Left ventricle myocardium inferior (tissue), 1 donor: ENCODE measurements around the gene DCTD. TPM values are rescaled to one million over a fixed set of nuclear protein-coding genes. Genes with fewer than 3 reads are reported as not detected.

ENCODE experiments used
- DNase-seq: peaks from one replicate; pipeline ENCODE4 v3.0.0-alpha.2; 2020
- H3K27ac ChIP-seq: fragments of 200-600 bp; replicated peaks from 2 replicates; pipeline ENCODE4 v1.8.0; 2021
- H3K27me3 ChIP-seq: fragments of 200-600 bp; 2 replicates; pipeline ENCODE4 v1.8.0; 2021; ENCODE audit warnings: low read depth
- H3K36me3 ChIP-seq: fragments of 200-600 bp; 2 replicates; pipeline ENCODE4 v1.8.0; 2021
- H3K4me1 ChIP-seq: fragments of 200-600 bp; 2 replicates; pipeline ENCODE4 v1.8.0; 2021
- H3K4me3 ChIP-seq: fragments of 200-600 bp; 2 replicates; pipeline ENCODE4 v1.8.0; 2021; ENCODE audit warnings: mild to moderate bottlenecking, moderate library complexity
- H3K9me3 ChIP-seq: fragments of 200-600 bp; replicated peaks from 2 replicates; pipeline ENCODE4 v1.8.0; 2021
- intact Hi-C: fragments of 100-400 bp; cut with micrococcal nuclease; formaldehyde crosslinking; loops from one replicate; pipeline ENCODE4 v1.11.0; 2022
- total RNA-seq: library from RNA; stranded (reverse); fragmentation: NEBNext Ultra II Directional; extraction: Animal tissue kit (Norgen Biotek cat#: 25700); gene quantifications from one replicate; pipeline ENCODE4 v1.2.1, GENCODE V29; 2021
- TF ChIP-seq, protein P1 (sequence below): fragments of 200-600 bp; IDR thresholded peaks from 2 replicates; pipeline ENCODE4 v1.8.0; 2021; ENCODE audit warnings: antibody characterized with exemption, mild to moderate bottlenecking, borderline replicate concordance
- donor health status: DM: no; HTN: yes; CAD: no; lungs with severe emphysema.

The DCTD gene
- total RNA-seq, 1 donor from 2014 or later = 44.2 TPM

DNA sequence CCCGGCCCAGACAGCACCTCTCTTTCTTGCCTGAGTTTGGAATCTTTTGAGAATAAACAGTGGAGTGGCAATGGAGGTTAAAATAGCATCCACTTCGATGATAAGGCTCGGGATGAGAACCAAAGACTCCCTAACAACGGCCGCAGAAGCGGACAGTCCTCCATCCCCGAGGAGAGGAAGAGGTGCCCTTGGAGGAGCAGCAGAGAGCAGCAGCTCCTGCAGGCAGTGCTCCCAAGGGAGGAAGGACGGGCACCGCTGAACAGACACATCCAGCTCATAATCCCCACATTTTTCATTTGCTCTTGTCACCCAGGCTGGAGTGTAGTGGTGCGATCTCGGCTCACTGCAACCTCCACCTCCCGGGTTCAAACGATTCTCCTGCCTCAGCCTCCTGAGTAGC lies 61.3 kb downstream of the DCTD start:
- intact Hi-C loops = no loop called here
- no peaks in the 10 kb centered on the region for H3K27me3 ChIP-seq
- no peak for DNase-seq
- TF ChIP-seq, protein P1, sequence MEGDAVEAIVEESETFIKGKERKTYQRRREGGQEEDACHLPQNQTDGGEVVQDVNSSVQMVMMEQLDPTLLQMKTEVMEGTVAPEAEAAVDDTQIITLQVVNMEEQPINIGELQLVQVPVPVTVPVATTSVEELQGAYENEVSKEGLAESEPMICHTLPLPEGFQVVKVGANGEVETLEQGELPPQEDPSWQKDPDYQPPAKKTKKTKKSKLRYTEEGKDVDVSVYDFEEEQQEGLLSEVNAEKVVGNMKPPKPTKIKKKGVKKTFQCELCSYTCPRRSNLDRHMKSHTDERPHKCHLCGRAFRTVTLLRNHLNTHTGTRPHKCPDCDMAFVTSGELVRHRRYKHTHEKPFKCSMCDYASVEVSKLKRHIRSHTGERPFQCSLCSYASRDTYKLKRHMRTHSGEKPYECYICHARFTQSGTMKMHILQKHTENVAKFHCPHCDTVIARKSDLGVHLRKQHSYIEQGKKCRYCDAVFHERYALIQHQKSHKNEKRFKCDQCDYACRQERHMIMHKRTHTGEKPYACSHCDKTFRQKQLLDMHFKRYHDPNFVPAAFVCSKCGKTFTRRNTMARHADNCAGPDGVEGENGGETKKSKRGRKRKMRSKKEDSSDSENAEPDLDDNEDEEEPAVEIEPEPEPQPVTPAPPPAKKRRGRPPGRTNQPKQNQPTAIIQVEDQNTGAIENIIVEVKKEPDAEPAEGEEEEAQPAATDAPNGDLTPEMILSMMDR = no peak
- no peaks in the 10 kb centered on the region for H3K36me3 ChIP-seq
- H3K9me3 ChIP-seq = peaks cover 28% of the 10 kb centered on the region
- no peaks in the 10 kb centered on the region for H3K4me1 ChIP-seq
- H3K27ac ChIP-seq = no peak overlapping the region
- H3K4me3 ChIP-seq = no peak overlapping the region

DNA sequence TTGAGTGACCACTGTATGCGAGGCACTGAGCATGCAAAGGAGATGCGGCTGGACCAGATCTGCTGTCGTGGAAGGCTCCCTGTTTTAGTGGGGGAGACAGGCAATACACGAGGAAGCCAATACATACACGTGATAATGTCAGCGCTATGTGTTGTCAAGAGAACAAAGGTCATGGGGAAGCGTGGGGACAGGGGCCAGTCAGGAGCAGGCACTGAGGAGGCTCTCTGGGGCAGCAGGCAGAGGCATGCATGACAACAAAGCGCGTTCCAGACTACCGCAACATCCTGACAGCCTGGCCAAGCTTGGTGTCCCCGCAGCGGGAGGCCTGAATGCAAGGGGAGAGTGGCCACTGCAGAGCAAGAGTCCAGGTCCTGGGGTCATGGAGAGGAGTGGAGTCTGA lies 61.9 kb downstream of the DCTD start:
- H3K4me1 ChIP-seq = no peaks in the 10 kb centered on the region
- H3K27ac ChIP-seq = no peak overlapping the region
- H3K36me3 ChIP-seq = no peaks in the 10 kb centered on the region
- TF ChIP-seq, protein P1 = no peak
- H3K9me3 ChIP-seq = peaks cover 25% of the 10 kb centered on the region
- DNase-seq = no peak
- no peak overlapping the region for H3K4me3 ChIP-seq
- no peaks in the 10 kb centered on the region for H3K27me3 ChIP-seq
- intact Hi-C loops = no loop called here

DNA sequence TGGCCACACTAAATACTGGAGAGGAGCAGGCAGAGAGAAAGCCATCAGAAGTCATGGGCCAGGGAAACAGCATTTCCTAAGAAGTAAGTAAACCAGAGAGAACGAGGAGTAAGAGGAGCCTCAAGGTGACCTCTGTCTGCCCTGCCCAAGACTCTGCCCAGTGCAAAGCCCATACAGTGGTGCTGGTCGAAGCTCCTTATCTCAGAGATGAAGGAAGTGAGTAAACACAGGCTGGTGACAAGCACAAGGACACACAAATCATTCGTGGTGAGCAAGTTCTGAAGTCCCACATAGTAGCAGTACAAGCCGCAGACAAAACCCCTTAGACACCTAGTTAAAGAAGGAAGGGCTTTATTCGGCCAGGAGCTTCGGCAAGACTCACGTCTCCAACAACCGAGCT lies 62.7 kb downstream of the DCTD start:
- no peaks in the 10 kb centered on the region for H3K4me1 ChIP-seq

DNA sequence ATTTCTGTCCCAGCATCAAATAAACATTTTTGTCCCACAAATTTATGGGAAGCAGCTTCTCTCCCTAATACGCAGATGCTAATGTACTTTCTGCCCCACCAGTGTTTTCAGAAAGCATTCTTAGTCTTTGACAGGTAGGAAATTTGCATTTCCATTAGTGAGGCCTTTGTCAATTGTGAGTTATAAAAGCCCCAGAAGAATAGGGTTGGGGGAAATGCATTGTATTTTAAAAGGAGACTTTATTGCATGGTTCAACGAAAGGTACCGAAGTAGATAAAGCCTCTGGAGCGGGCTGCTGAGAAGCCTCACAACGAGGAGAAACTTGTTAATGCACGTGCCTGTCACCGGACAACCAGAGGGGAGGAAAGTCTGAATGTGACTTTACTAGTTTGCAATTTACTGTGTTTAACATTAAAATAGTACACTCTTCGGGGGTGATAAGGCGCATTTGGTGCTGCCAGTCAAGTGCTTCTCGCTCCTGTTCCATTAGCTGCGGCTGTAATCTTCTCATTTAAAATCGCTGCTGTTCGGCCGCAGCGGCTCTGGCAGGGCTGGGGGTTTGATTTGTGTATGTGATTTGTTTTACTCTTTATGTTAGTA lies 63.4 kb downstream of the DCTD start:
- H3K36me3 ChIP-seq = no peaks in the 10 kb centered on the region
- H3K9me3 ChIP-seq = peaks cover 17% of the 10 kb centered on the region
- intact Hi-C loops = no loop called here
- TF ChIP-seq, protein P1 = no peak
- no peaks in the 10 kb centered on the region for H3K4me1 ChIP-seq
- no peaks in the 10 kb centered on the region for H3K27me3 ChIP-seq
- H3K4me3 ChIP-seq = no peak overlapping the region
- no peak overlapping the region for H3K27ac ChIP-seq
- no peak for DNase-seq

More for the DNA sequence above, 62.7 kb downstream of the DCTD start:
- TF ChIP-seq, protein P1 = no peak
- intact Hi-C loops = no loop called here
- H3K27me3 ChIP-seq = no peaks in the 10 kb centered on the region
- H3K4me3 ChIP-seq = no peak overlapping the region
- DNase-seq = no peak
- no peaks in the 10 kb centered on the region for H3K36me3 ChIP-seq
- no peak overlapping the region for H3K27ac ChIP-seq
- H3K9me3 ChIP-seq = peaks cover 17% of the 10 kb centered on the region

DNA sequence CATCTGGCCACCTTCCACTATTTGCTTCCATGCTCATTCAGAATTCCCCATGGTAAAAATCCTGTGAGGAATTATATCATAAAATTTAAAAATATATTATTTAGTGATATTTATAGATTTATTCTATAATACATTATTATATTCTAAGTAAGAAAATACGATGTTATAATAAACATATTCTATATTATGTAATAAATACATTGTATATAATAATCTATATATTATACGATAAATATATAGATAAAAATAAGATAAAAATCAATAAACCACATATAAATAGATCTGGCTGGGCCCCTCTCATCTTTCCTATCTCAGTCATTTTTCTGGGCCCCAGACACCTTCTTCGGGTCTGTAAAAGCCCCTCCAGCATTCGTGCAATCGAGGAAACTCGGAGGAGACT lies 68.5 kb downstream of the DCTD start:
- DNase-seq = no peak
- Histone ChIP-seq H3K36me3 (no peaks in the 10 kb centered on the region), H3K4me3 (no peak overlapping the region), H3K27me3 (peaks cover 16% of the 10 kb centered on the region), H3K4me1 (no peaks in the 10 kb centered on the region), H3K9me3 (peaks cover 13% of the 10 kb centered on the region), H3K27ac (no peak overlapping the region)
- TF ChIP-seq, protein P1 = no peak
- intact Hi-C loops = no loop called here
